ENCODE data around the gene TSPAN14. TPM values are rescaled to one million over a fixed set of nuclear protein-coding genes. Genes with fewer than 3 reads are reported as not detected.

The TSPAN14 gene
- 198 TPM for total RNA-seq
- 100 to 1,000 TPM; 157 to 270 (median 180) TPM for polyA plus RNA-seq

- H3K4me1 Mint-ChIP-seq: peaks cover 8 to 40% (median 20%) of the 10 kb centered on the region in 4 donors
Observed at GRCh38 chr10:80453842-80454512, at the start of gene TSPAN14. TSPAN14 (plus strand) TSS chr10:80454310; CDS start chr10:80489234, 34,924 bp downstream.

GRCh38 chr10:80405035-80405434 lies 49.1 kb upstream of the TSPAN14 start:
- DNase-seq (no peak), ATAC-seq (ENCODE audit: low read depth in 2 of 2) (no peak)
- Histone ChIP-seq H3K4me1 (ENCODE audit: control insufficient read depth, insufficient read depth, low read length, poor library complexity, severe bottlenecking) (peaks cover 17% of the 10 kb centered on the region), H3K27ac (ENCODE audit: insufficient read depth, low read length, poor library complexity, severe bottlenecking) (no peak overlapping the region), H3K27me3 (ENCODE audit: control insufficient read depth, insufficient read depth, low read length) (peaks cover 9% of the 10 kb centered on the region), H3K4me3 (ENCODE audit: low read depth, low read length) (no peak overlapping the region), H3K36me3 (ENCODE audit: control insufficient read depth, insufficient read depth, low read length) (no peaks in the 10 kb centered on the region), H3K9me3 (ENCODE audit: control insufficient read depth in 2 of 2, low read length in 2 of 2) (no peaks in the 10 kb centered on the region)
- peaks cover 46% of the 10 kb centered on the region for H3K27me3 Mint-ChIP-seq
- H3K36me3 Mint-ChIP-seq: no peaks in the 10 kb centered on the region
- peaks cover 0 to 13% (median 7%) of the 10 kb centered on the region in 4 donors for H3K4me1 Mint-ChIP-seq
- peaks cover 0 to 2% (median 0%) of the 10 kb centered on the region in 7 donors for H3K9me3 Mint-ChIP-seq
- H3K27ac Mint-ChIP-seq: no peak overlapping the region
- peak overlapping the region in 1 of 4 donors; percentile 50 for H3K4me3 Mint-ChIP-seq

More at GRCh38 chr10:80453842-80454512, at the start of gene TSPAN14:
- peak within 1 kb of the TSS; percentile 79 to 100 (median 97) for H3K4me3 Mint-ChIP-seq
- Histone ChIP-seq H3K4me3 (ENCODE audit: low read depth, low read length) (peak within 1 kb of the TSS; percentile 91), H3K27ac (ENCODE audit: insufficient read depth, low read length, poor library complexity, severe bottlenecking) (peak within 1 kb of the TSS; percentile 84), H3K9me3 (ENCODE audit: control insufficient read depth in 2 of 2, low read length in 2 of 2) (no peaks in the 10 kb centered on the region), H3K4me1 (ENCODE audit: control insufficient read depth, insufficient read depth, low read length, poor library complexity, severe bottlenecking) (peaks cover 36% of the 10 kb centered on the region), H3K27me3 (ENCODE audit: control insufficient read depth, insufficient read depth, low read length) (no peaks in the 10 kb centered on the region), H3K36me3 (ENCODE audit: control insufficient read depth, insufficient read depth, low read length) (peaks cover 2% of the 10 kb centered on the region)
- no peaks in the 10 kb centered on the region for H3K9me3 Mint-ChIP-seq
- ATAC-seq (ENCODE audit: low read depth in 2 of 2) (peak; percentile 70 to 75), DNase-seq (peak; percentile 71 to 79 (median 74))
- H3K27me3 Mint-ChIP-seq: no peaks in the 10 kb centered on the region
- H3K36me3 Mint-ChIP-seq: peaks cover 6% of the 10 kb centered on the region
- H3K27ac Mint-ChIP-seq: peak within 1 kb of the TSS; percentile 89 to 98 (median 95)

- DNase-seq: no peak
- Histone ChIP-seq H3K27ac (ENCODE audit: insufficient read depth, low read length, poor library complexity, severe bottlenecking) (no peak overlapping the region), H3K4me3 (ENCODE audit: low read depth, low read length) (no peak overlapping the region), H3K9me3 (ENCODE audit: control insufficient read depth in 2 of 2, low read length in 2 of 2) (no peaks in the 10 kb centered on the region), H3K27me3 (ENCODE audit: control insufficient read depth, insufficient read depth, low read length) (peaks cover 12% of the 10 kb centered on the region), H3K36me3 (ENCODE audit: control insufficient read depth, insufficient read depth, low read length) (no peaks in the 10 kb centered on the region), H3K4me1 (ENCODE audit: control insufficient read depth, insufficient read depth, low read length, poor library complexity, severe bottlenecking) (peaks cover 17% of the 10 kb centered on the region)
- H3K9me3 Mint-ChIP-seq: peaks cover 0 to 2% (median 0%) of the 10 kb centered on the region in 7 donors
- no peak overlapping the region for H3K27ac Mint-ChIP-seq
- H3K27me3 Mint-ChIP-seq: peaks cover 51% of the 10 kb centered on the region
- H3K36me3 Mint-ChIP-seq: no peaks in the 10 kb centered on the region
- no peak for ATAC-seq (ENCODE audit: low read depth in 2 of 2)
- peaks cover 0 to 13% (median 7%) of the 10 kb centered on the region in 4 donors for H3K4me1 Mint-ChIP-seq
- no peak overlapping the region for H3K4me3 Mint-ChIP-seq
Observed at GRCh38 chr10:80405626-80406025, 48.5 kb upstream of the TSPAN14 start.

- peaks cover 12% of the 10 kb centered on the region for H3K27me3 ChIP-seq (ENCODE audit: control insufficient read depth, insufficient read depth, low read length)
- no peak overlapping the region for H3K27ac ChIP-seq (ENCODE audit: insufficient read depth, low read length, poor library complexity, severe bottlenecking)
- no peak for DNase-seq
- no peaks in the 10 kb centered on the region for H3K36me3 Mint-ChIP-seq
- peaks cover 0 to 2% (median 0%) of the 10 kb centered on the region in 7 donors for H3K9me3 Mint-ChIP-seq
- peaks cover 57% of the 10 kb centered on the region for H3K27me3 Mint-ChIP-seq
- H3K27ac Mint-ChIP-seq: peak overlapping the region in 1 of 3 donors; percentile 29
- no peak overlapping the region for H3K4me3 Mint-ChIP-seq
- H3K36me3 ChIP-seq (ENCODE audit: control insufficient read depth, insufficient read depth, low read length): no peaks in the 10 kb centered on the region
- no peaks in the 10 kb centered on the region for H3K9me3 ChIP-seq (ENCODE audit: control insufficient read depth in 2 of 2, low read length in 2 of 2)
- no peak overlapping the region for H3K4me3 ChIP-seq (ENCODE audit: low read depth, low read length)
- no peak for ATAC-seq (ENCODE audit: low read depth in 2 of 2)
- H3K4me1 Mint-ChIP-seq: peaks cover 0 to 15% (median 7%) of the 10 kb centered on the region in 4 donors
- H3K4me1 ChIP-seq (ENCODE audit: control insufficient read depth, insufficient read depth, low read length, poor library complexity, severe bottlenecking): peaks cover 17% of the 10 kb centered on the region
Observed at GRCh38 chr10:80406204-80406603, 47.9 kb upstream of the TSPAN14 start.

GRCh38 chr10:80407812-80408241 lies 46.3 kb upstream of the TSPAN14 start:
- no peaks in the 10 kb centered on the region for H3K36me3 ChIP-seq (ENCODE audit: control insufficient read depth, insufficient read depth, low read length)
- peak; percentile 3 to 24 for ATAC-seq (ENCODE audit: low read depth in 2 of 2)
- peaks cover 0 to 2% (median 0%) of the 10 kb centered on the region in 7 donors for H3K9me3 Mint-ChIP-seq
- no peaks in the 10 kb centered on the region for H3K36me3 Mint-ChIP-seq
- peaks cover 0 to 15% (median 7%) of the 10 kb centered on the region in 4 donors for H3K4me1 Mint-ChIP-seq
- H3K27ac Mint-ChIP-seq: peak overlapping the region in 2 of 3 donors; percentile 41 to 89
- peak overlapping the region; percentile 64 for H3K4me3 ChIP-seq (ENCODE audit: low read depth, low read length)
- DNase-seq: peak in 1 of 3 donors; percentile 3
- H3K27ac ChIP-seq (ENCODE audit: insufficient read depth, low read length, poor library complexity, severe bottlenecking): no peak overlapping the region
- no peaks in the 10 kb centered on the region for H3K9me3 ChIP-seq (ENCODE audit: control insufficient read depth in 2 of 2, low read length in 2 of 2)
- H3K4me1 ChIP-seq (ENCODE audit: control insufficient read depth, insufficient read depth, low read length, poor library complexity, severe bottlenecking): peaks cover 17% of the 10 kb centered on the region
- peaks cover 63% of the 10 kb centered on the region for H3K27me3 Mint-ChIP-seq
- H3K4me3 Mint-ChIP-seq: peak overlapping the region; percentile 84 to 93 (median 88)
- peaks cover 12% of the 10 kb centered on the region for H3K27me3 ChIP-seq (ENCODE audit: control insufficient read depth, insufficient read depth, low read length)

- no peak within 1 kb of the TSS for H3K27ac ChIP-seq (ENCODE audit: insufficient read depth, low read length, poor library complexity, severe bottlenecking)
- H3K4me3 ChIP-seq (ENCODE audit: low read depth, low read length): peak within 1 kb of the TSS; percentile 64
- Mint-ChIP-seq H3K4me1 (peaks cover 0 to 17% (median 7%) of the 10 kb centered on the region in 4 donors), H3K4me3 (peak within 1 kb of the TSS; percentile 84 to 93 (median 88)), H3K27ac (peak within 1 kb of the TSS in 2 of 3 donors; percentile 41 to 89), H3K36me3 (no peaks in the 10 kb centered on the region), H3K27me3 (peaks cover 59% of the 10 kb centered on the region), H3K9me3 (no peaks in the 10 kb centered on the region)
- H3K27me3 ChIP-seq (ENCODE audit: control insufficient read depth, insufficient read depth, low read length): peaks cover 12% of the 10 kb centered on the region
- DNase-seq (peak; percentile 63 to 75 (median 68)), ATAC-seq (ENCODE audit: low read depth in 2 of 2) (peak; percentile 84 to 91)
- H3K36me3 ChIP-seq (ENCODE audit: control insufficient read depth, insufficient read depth, low read length): no peaks in the 10 kb centered on the region
- no peaks in the 10 kb centered on the region for H3K9me3 ChIP-seq (ENCODE audit: control insufficient read depth in 2 of 2, low read length in 2 of 2)
- H3K4me1 ChIP-seq (ENCODE audit: control insufficient read depth, insufficient read depth, low read length, poor library complexity, severe bottlenecking): peaks cover 17% of the 10 kb centered on the region
Observed at GRCh38 chr10:80408242-80409101, 45.6 kb upstream of the TSPAN14 start, which contains the start of gene PRXL2A. PRXL2A (plus strand) TSS chr10:80408551; CDS start chr10:80420468, 11,917 bp downstream.

- H3K27ac Mint-ChIP-seq: peak overlapping the region in 1 of 3 donors; percentile 16
- no peaks in the 10 kb centered on the region for H3K9me3 ChIP-seq (ENCODE audit: control insufficient read depth in 2 of 2, low read length in 2 of 2)
- peaks cover 0 to 17% (median 7%) of the 10 kb centered on the region in 4 donors for H3K4me1 Mint-ChIP-seq
- H3K9me3 Mint-ChIP-seq: no peaks in the 10 kb centered on the region
- ATAC-seq (ENCODE audit: low read depth in 2 of 2): no peak
- H3K4me1 ChIP-seq (ENCODE audit: control insufficient read depth, insufficient read depth, low read length, poor library complexity, severe bottlenecking): peaks cover 17% of the 10 kb centered on the region
- H3K36me3 Mint-ChIP-seq: no peaks in the 10 kb centered on the region
- H3K27me3 Mint-ChIP-seq: peaks cover 59% of the 10 kb centered on the region
- no peak for DNase-seq
- H3K36me3 ChIP-seq (ENCODE audit: control insufficient read depth, insufficient read depth, low read length): no peaks in the 10 kb centered on the region
- H3K4me3 Mint-ChIP-seq: peak overlapping the region; percentile 84 to 93 (median 88)
- H3K4me3 ChIP-seq (ENCODE audit: low read depth, low read length): peak overlapping the region; percentile 26
- H3K27ac ChIP-seq (ENCODE audit: insufficient read depth, low read length, poor library complexity, severe bottlenecking): no peak overlapping the region
- H3K27me3 ChIP-seq (ENCODE audit: control insufficient read depth, insufficient read depth, low read length): peaks cover 12% of the 10 kb centered on the region
Observed at GRCh38 chr10:80409121-80409520, 45.0 kb upstream of the TSPAN14 start.
